Lung (tissue), 12 donors: ENCODE results near the gene NR2C1. TPM values are rescaled to one million over a fixed set of nuclear protein-coding genes. Genes with fewer than 3 reads are reported as not detected.

Experiments
- ATAC-seq: fragments of 200-7000 bp; cut with Tn5 transposase; one replicate; pipeline ENCODE4 v1.9.1; 2020; ENCODE audit warnings: moderate number of reproducible peaks; ENCODE audit not compliant: insufficient read depth, low FRiP score
- DNase-seq, 3 donors: peaks; one replicate each; pipeline ENCODE4 v3.0.0-alpha.2; 2013 to 2017
- H3K27ac ChIP-seq, 2 donors: one replicate each; pipeline ENCODE4 v1.5.1; 2013; ENCODE audit warnings: mild to moderate bottlenecking in 2 of 2, moderate library complexity in 2 of 2, control low read depth in 1 of 2, inconsistent platforms in 1 of 2, low read depth in 1 of 2, low read length in 1 of 2
- H3K27me3 ChIP-seq, 3 donors: one replicate each; pipeline ENCODE4 v1.5.1; 2013; ENCODE audit warnings: low read length in 2 of 3; ENCODE audit not compliant: control insufficient read depth in 3 of 3, insufficient read depth in 3 of 3
- H3K36me3 ChIP-seq, 4 donors: one replicate each; pipeline ENCODE4 v1.5.1; 2013; ENCODE audit warnings: low read length in 4 of 4, mild to moderate bottlenecking in 1 of 4, moderate library complexity in 1 of 4; ENCODE audit not compliant: control insufficient read depth in 4 of 4, insufficient read depth in 4 of 4
- H3K4me1 ChIP-seq, 5 donors: one replicate each; pipeline ENCODE4 v1.5.1; 2013; ENCODE audit warnings: low read length in 5 of 5, mild to moderate bottlenecking in 2 of 5, moderate library complexity in 1 of 5; ENCODE audit not compliant: control insufficient read depth in 5 of 5, insufficient read depth in 5 of 5
- H3K4me3 ChIP-seq: one replicate; pipeline ENCODE4 v1.5.1; 2013; ENCODE audit warnings: mild to moderate bottlenecking, control low read depth, moderate library complexity
- H3K9ac ChIP-seq, 2 donors: one replicate each; pipeline ENCODE4 v1.5.1; 2013; ENCODE audit warnings: low read length in 2 of 2, control low read depth in 1 of 2; ENCODE audit not compliant: insufficient read depth in 1 of 2
- H3K9me3 ChIP-seq, 4 donors: one replicate each; pipeline ENCODE4 v1.5.1; 2013; ENCODE audit warnings: low read length in 3 of 4, mild to moderate bottlenecking in 1 of 4, moderate library complexity in 1 of 4; ENCODE audit not compliant: control insufficient read depth in 4 of 4, insufficient read depth in 3 of 4
- CTCF ChIP-seq: IDR thresholded peaks from 2 replicates; pipeline ENCODE4 v1.5.1; 2012; ENCODE audit warnings: mild to moderate bottlenecking; ENCODE audit errors: control extremely low read depth, extremely low read depth
- WGBS, 2 donors: extraction: QIAGEN DNeasy Blood & Tissue Kit; methylation state at CpG; one replicate each; pipeline ENCODE4 v1.1.7; 2013; 5-methylcytosine and 5-hydroxymethylcytosine counted together
- polyA plus RNA-seq, 2 donors: library from polyadenylated mRNA; stranded (reverse); fragments of 200-250 nt; gene quantifications; one replicate each; pipeline ENCODE4 v1.2.1, GENCODE V29; 2013
- total RNA-seq, 2 donors: library from RNA; depleted of rRNA in 1 of 2; stranded (reverse); fragments of >200 nt in 1 of 2; gene quantifications; one replicate each; pipeline ENCODE4 v1.2.1, GENCODE V29; 2014 to 2021
- donor health status: control.
- donor health status: control.
- donor health status: Bipolar disorder and iron deficiency.
- donor health status: healthy.
- donor health status: DM: yes; HTN: yes; CAD: no.

The NR2C1 gene
- total and polyA plus RNA-seq, 4 donors = 8.6 to 85.2 (median 51.3) TPM

DNA sequence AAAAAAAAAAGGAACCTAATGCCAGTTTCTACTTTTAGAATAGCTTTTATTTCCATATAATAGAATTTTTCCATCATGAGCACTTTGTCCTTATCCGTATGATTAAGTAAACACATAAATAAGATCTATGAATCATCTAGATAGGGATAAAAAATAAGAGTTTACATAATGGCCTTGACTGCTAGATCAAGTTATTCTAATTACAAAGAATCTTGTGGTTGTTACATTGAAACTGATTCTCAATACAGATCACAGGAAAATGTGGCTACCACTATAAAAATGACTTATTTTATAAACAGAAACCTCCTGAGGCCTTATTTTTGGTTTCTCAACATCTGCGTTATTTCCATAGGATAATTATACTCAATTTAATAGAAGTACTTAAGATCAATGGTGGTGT is 35.5 kb downstream of the NR2C1 start:
- Histone ChIP-seq H3K4me3 (no peak overlapping the region), H3K4me1 (no peaks in the 10 kb centered on the region), H3K36me3 (peaks cover 7 to 30% (median 22%) of the 10 kb centered on the region in 4 donors), H3K27ac (no peak overlapping the region), H3K27me3 (no peaks in the 10 kb centered on the region), H3K9ac (no peak overlapping the region), H3K9me3 (no peaks in the 10 kb centered on the region)
- ATAC-seq = no peak
- no peak for DNase-seq
- WGBS, 2 donors = 82 to 93% methylated on average over 2 of the region's 2 CpGs
- no peak for TF ChIP-seq CTCF

DNA sequence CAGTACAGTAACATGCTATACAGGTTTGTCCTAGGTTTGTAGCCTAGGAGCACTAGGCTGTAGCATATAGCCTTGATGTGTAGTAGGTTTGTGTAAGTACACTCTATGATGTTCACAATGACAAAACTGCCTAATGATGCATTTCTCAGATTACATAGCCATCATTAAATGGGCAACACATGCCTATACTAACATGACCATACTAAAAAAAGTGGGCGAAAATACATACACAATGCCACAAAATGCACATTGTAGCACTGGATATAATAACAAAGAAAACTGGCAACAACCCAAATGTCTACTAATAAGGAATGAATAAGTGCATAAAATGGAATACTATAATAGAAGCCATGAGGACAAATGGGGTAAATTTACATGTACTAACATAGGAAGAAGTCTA is 38.7 kb downstream of the NR2C1 start:
- H3K27ac ChIP-seq = no peak overlapping the region
- no peak for DNase-seq
- no peaks in the 10 kb centered on the region for H3K27me3 ChIP-seq
- no peak overlapping the region for H3K4me3 ChIP-seq
- H3K36me3 ChIP-seq = peaks cover 7 to 27% (median 18%) of the 10 kb centered on the region in 4 donors
- H3K4me1 ChIP-seq = no peaks in the 10 kb centered on the region
- H3K9me3 ChIP-seq = no peaks in the 10 kb centered on the region
- TF ChIP-seq CTCF = no peak
- H3K9ac ChIP-seq = no peak overlapping the region
- no peak for ATAC-seq
- WGBS, 2 donors = 92 to 93% methylated on average over 1 of the region's 1 CpG

GRCh38 chr12:95022477-95022876 is 50.9 kb downstream of the NR2C1 start:
- H3K36me3 ChIP-seq = peaks cover 0 to 18% (median 8%) of the 10 kb centered on the region in 4 donors
- DNase-seq = no peak
- no peak for ATAC-seq
- no peaks in the 10 kb centered on the region for H3K9me3 ChIP-seq
- H3K4me1 ChIP-seq = no peaks in the 10 kb centered on the region
- H3K27ac ChIP-seq = no peak overlapping the region
- H3K4me3 ChIP-seq = no peak overlapping the region
- WGBS, 2 donors = 94 to 95% methylated on average over 2 of the region's 2 CpGs
- H3K9ac ChIP-seq = no peak overlapping the region
- no peaks in the 10 kb centered on the region for H3K27me3 ChIP-seq
- no peak for TF ChIP-seq CTCF

GRCh38 chr12:95017482-95017881 is 55.9 kb downstream of the NR2C1 start:
- Histone ChIP-seq H3K9me3 (no peaks in the 10 kb centered on the region), H3K27me3 (no peaks in the 10 kb centered on the region), H3K36me3 (peaks cover 0 to 4% (median 2%) of the 10 kb centered on the region in 4 donors), H3K4me3 (no peak overlapping the region), H3K27ac (no peak overlapping the region), H3K9ac (no peak overlapping the region), H3K4me1 (no peaks in the 10 kb centered on the region)
- WGBS, 2 donors = 79 to 90% methylated on average over 1 of the region's 1 CpG
- ATAC-seq (no peak), DNase-seq (no peak)
- TF ChIP-seq CTCF = no peak
